Measurements from ENCODE around the gene AIF1L. TPM values are rescaled to one million over a fixed set of nuclear protein-coding genes. Genes with fewer than 3 reads are reported as not detected.

The AIF1L gene
- total and polyA plus RNA-seq, 4 donors, result 0.61 to 1.8 (median 1.2) TPM

DNA sequence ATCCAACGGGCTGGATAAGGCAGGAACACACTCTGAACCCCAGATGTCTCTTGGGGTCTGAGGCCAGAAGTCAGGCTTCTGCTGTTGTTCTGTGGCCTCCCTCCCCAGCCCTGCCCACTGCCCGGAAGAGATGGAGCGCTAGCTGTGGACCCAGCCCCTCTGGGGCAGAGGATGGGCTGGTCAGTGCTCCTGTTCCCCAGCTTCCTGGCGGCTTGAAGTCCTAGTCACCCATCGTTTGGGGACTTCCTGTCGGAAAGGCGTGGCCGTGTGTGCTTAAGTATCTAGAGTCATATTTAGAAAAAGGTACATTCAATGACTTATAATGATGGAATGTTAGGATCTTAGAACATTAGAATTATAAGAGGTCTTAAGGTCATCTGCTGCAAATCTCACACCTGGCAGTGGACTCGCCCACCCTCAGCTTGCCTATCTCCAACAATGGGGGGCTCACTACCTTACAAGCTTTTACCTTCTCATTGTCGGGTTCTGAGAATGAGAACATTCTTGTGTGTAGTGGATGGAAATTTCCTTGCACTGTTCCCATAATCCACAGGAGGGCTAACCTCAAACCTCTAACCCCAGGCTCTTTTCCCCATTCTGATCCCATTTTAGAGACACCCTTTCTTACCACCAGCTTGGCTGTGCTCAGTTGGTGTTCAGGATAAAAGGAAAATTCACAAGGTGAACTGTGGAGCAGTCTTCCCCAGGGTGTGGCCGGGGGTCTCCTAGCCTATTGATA is 13.4 kb upstream of the AIF1L start:
- no peak for DNase-seq (ENCODE audit: low spot score)
- 70% methylated on average over 11 of the region's 11 CpGs for WGBS
- Histone ChIP-seq H3K4me1 (ENCODE audit: control insufficient read depth in 4 of 4, insufficient read depth in 4 of 4, low read length in 3 of 4) (no peaks in the 10 kb centered on the region), H3K27ac (ENCODE audit: low read depth in 1 of 2, low read length in 2 of 2) (no peak overlapping the region), H3K36me3 (ENCODE audit: control insufficient read depth in 4 of 4, insufficient read depth in 3 of 4, low read depth in 1 of 4, low read length in 3 of 4) (no peaks in the 10 kb centered on the region), H3K27me3 (ENCODE audit: control insufficient read depth in 4 of 4, insufficient read depth in 4 of 4, low read length in 3 of 4) (no peaks in the 10 kb centered on the region), H3K9ac (ENCODE audit: low read depth in 1 of 2, low read length in 2 of 2) (no peak overlapping the region), H3K4me3 (ENCODE audit: low read depth in 1 of 3, low read length in 3 of 3) (no peak overlapping the region), H3K9me3 (ENCODE audit: control insufficient read depth in 4 of 4, low read length in 3 of 4) (no peaks in the 10 kb centered on the region)
- no peak for TF ChIP-seq RXRA (IDR thresholded peaks at IDR 0.05)
- TF ChIP-seq FOXA1 (IDR thresholded peaks at IDR 0.05), result no peak
- TF ChIP-seq GABPA (IDR thresholded peaks at IDR 0.05 in 1 of 2, conservative IDR thresholded peaks at IDR 0.05 in 1 of 2), result no peak
- TF ChIP-seq, protein P1, sequence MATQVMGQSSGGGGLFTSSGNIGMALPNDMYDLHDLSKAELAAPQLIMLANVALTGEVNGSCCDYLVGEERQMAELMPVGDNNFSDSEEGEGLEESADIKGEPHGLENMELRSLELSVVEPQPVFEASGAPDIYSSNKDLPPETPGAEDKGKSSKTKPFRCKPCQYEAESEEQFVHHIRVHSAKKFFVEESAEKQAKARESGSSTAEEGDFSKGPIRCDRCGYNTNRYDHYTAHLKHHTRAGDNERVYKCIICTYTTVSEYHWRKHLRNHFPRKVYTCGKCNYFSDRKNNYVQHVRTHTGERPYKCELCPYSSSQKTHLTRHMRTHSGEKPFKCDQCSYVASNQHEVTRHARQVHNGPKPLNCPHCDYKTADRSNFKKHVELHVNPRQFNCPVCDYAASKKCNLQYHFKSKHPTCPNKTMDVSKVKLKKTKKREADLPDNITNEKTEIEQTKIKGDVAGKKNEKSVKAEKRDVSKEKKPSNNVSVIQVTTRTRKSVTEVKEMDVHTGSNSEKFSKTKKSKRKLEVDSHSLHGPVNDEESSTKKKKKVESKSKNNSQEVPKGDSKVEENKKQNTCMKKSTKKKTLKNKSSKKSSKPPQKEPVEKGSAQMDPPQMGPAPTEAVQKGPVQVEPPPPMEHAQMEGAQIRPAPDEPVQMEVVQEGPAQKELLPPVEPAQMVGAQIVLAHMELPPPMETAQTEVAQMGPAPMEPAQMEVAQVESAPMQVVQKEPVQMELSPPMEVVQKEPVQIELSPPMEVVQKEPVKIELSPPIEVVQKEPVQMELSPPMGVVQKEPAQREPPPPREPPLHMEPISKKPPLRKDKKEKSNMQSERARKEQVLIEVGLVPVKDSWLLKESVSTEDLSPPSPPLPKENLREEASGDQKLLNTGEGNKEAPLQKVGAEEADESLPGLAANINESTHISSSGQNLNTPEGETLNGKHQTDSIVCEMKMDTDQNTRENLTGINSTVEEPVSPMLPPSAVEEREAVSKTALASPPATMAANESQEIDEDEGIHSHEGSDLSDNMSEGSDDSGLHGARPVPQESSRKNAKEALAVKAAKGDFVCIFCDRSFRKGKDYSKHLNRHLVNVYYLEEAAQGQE (IDR thresholded peaks at IDR 0.05), result no peak

- Histone ChIP-seq H3K27me3 (ENCODE audit: control insufficient read depth in 4 of 4, insufficient read depth in 4 of 4, low read length in 3 of 4) (no peaks in the 10 kb centered on the region), H3K27ac (ENCODE audit: low read depth in 1 of 2, low read length in 2 of 2) (no peak overlapping the region), H3K4me1 (ENCODE audit: control insufficient read depth in 4 of 4, insufficient read depth in 4 of 4, low read length in 3 of 4) (no peaks in the 10 kb centered on the region), H3K9ac (ENCODE audit: low read depth in 1 of 2, low read length in 2 of 2) (no peak overlapping the region), H3K9me3 (ENCODE audit: control insufficient read depth in 4 of 4, low read length in 3 of 4) (no peaks in the 10 kb centered on the region), H3K36me3 (ENCODE audit: control insufficient read depth in 4 of 4, insufficient read depth in 3 of 4, low read depth in 1 of 4, low read length in 3 of 4) (no peaks in the 10 kb centered on the region), H3K4me3 (ENCODE audit: low read depth in 1 of 3, low read length in 3 of 3) (no peak overlapping the region)
- DNase-seq (ENCODE audit: low spot score), result no peak
- TF ChIP-seq HNF4A (conservative IDR thresholded peaks at IDR 0.05) (no peak), GABPA (IDR thresholded peaks at IDR 0.05 in 1 of 2, conservative IDR thresholded peaks at IDR 0.05 in 1 of 2) (no peak)
- TF ChIP-seq, protein P2, sequence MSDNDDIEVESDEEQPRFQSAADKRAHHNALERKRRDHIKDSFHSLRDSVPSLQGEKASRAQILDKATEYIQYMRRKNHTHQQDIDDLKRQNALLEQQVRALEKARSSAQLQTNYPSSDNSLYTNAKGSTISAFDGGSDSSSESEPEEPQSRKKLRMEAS (IDR thresholded peaks at IDR 0.05), result no peak
- TF ChIP-seq, protein P1 (IDR thresholded peaks at IDR 0.05), result no peak
- WGBS, result 75% methylated on average over 8 of the region's 8 CpGs
These were observed 11.5 kb upstream of the AIF1L start for GRCh38 chr9:131084661-131085369.
